GM13976 (cell line): ENCODE measurements around the gene SPOCD1.

Experiments used
- DNase-seq: peaks from one replicate; pipeline ENCODE4 v3.0.0; 2012; ENCODE audit warnings: low spot score
- in situ Hi-C: fragments of 300-500 bp; cut with MboI; formaldehyde crosslinking; loops from one replicate; pipeline ENCODE4 v1.12.0; 2022; ENCODE audit warnings: low sequenced_read_pairs, mixed read lengths, inconsistent platforms; ENCODE audit not compliant: unreplicated experiment
- TF ChIP-seq, protein P1 (sequence below): IDR thresholded peaks from 2 replicates; pipeline ENCODE4 v1.5.1; 2012; ENCODE audit warnings: borderline replicate concordance, mild to moderate bottlenecking; ENCODE audit not compliant: insufficient read depth; ENCODE audit errors: extremely low read depth, missing control alignments, control extremely low read depth

SPOCD1 gene

DNA sequence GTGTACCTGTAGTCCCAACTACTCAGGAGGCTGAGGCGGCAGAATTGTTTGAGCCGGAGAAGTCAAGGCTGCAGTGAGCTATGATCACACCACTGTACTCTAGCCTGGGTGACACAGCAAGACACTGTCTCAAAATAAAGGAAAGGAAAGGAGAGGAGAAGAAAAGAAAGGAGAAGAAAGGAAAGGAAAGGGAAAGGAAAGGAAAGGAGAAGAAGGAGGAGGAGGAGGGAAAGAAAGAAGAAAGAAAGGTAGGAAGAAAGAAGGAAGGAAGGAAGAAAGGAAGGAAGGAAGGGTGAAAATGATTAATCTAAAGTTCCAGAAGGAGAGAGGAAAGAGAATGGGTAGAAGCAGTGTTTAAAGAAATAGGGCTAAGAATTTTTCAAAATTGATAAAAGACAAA, 12.2 kb downstream of the SPOCD1 start:
- no peak for DNase-seq
- in situ Hi-C loops = no loop called here
- TF ChIP-seq, protein P1, sequence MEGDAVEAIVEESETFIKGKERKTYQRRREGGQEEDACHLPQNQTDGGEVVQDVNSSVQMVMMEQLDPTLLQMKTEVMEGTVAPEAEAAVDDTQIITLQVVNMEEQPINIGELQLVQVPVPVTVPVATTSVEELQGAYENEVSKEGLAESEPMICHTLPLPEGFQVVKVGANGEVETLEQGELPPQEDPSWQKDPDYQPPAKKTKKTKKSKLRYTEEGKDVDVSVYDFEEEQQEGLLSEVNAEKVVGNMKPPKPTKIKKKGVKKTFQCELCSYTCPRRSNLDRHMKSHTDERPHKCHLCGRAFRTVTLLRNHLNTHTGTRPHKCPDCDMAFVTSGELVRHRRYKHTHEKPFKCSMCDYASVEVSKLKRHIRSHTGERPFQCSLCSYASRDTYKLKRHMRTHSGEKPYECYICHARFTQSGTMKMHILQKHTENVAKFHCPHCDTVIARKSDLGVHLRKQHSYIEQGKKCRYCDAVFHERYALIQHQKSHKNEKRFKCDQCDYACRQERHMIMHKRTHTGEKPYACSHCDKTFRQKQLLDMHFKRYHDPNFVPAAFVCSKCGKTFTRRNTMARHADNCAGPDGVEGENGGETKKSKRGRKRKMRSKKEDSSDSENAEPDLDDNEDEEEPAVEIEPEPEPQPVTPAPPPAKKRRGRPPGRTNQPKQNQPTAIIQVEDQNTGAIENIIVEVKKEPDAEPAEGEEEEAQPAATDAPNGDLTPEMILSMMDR = no peak

DNA sequence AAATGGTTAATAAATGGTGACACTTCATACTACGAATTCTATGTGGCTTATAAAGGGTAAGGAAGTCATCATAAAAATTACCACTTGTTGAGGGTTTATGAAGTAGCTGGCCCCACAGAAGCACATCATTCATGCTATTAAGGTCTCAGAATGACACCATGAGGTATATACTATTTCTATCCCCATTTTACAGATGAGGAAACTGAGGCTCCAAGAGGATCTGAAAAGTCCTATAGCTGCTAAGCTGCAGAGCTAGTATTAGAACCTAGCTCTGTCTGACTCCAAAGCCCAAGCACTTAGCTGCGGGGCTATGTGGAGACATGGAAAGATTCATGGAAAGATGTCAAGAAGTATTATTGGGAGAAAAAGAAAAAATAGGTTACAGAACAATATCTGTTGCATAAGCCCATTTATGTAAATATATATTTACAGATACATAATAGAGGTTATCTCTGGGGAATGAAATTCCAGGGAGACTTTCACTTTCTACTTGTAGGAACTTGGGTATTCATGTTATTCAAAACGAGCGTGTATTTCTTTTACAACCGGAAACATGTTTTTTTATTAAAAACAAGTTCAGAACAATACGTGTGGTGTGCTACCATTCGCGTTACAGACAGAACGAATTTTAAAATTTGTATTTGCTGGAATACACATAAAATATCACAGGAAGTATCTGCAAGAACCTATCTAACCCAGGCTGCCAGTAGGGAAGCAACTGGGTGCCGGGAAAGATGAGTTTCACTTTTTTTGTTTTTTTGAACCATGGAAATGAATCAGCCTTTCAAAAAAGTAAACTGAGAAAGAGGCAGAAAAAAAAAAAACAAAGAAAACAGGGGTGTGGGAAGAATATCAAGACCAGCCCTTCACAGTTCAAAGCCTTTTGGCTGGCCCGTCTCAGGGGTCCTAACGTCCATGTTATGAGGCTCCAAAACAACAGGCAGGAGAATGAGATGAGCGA, 13.4 kb downstream of the SPOCD1 start:
- TF ChIP-seq, protein P1 = no peak
- no peak for DNase-seq
- in situ Hi-C loops = no loop called here

DNA sequence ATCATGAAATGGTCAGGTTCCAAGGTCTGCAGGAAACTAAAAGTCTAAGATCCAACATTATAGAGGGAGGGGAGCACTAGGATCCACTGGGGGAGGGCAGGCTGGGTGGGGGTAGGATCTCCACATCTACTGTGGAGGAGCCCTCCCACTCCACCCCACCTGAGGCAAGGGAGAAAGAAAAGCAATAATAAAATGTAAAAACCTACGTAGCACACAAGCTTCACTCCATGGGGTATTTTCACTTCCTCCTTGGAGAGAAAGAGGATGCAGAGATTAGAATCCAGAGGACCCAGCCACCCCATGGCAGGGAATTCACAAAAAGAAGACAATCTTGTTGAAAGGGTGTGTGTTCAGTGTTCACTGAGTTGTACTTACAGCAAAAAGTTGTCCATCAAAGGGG, 14.4 kb downstream of the SPOCD1 start:
- TF ChIP-seq, protein P1 = no peak
- in situ Hi-C loops = no loop called here
- DNase-seq = no peak

DNA sequence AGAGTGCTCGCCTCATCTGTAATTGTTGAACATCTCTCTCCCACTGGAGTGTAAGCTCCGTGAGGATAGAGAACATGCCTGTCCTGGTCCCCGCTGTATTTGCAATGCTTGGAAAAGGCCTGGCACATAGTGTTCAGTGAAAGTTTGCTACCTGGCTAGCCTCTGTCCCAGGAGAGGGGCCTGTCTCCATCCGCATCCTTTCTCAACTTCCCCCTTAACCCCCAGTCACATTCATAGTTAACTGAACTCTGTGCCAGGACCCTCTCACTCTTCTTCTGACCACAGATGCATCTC, 15.2 kb downstream of the SPOCD1 start:
- no peak for DNase-seq
- in situ Hi-C loops = no loop called here
- TF ChIP-seq, protein P1 = no peak

DNA sequence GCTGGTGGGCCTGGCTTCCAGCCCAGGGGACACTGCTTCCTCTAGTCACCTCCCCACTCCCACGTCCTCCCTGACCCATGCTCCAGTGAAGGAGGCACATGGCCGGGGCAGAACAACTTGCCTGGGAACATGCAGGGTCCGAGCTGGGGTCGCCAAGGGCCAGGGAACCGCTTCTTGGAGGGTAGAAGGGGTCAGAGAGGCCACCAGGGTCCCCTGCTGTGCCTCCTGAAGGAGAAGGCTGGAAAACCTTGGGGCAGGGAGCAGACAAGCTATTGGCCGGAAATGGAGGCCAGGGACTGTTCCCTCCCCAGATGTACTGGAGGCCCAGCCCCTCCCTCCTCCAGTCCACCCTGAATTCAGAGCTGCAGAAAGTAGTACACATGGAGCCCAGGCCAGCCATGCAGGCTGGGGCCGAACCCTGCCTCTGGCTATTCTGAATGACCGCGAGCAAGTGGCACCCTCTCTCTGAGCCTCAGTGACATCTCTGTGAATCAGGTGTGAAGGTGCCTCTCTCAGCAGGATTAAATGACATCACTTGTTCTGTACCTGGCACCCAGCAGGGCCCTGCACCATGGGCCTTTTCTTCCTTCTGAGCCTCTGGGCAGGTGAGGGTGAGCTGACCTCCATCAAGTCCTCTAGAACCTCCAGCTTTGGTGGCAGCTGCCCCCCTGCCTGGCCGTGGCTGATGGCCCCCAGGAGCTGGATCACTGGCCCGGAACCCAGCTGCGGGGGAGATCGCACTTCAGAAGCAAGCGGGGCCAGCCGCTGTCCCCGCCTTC, 15.7 kb downstream of the SPOCD1 start:
- in situ Hi-C loops = loop anchor here (10.0 kb wide), 1 partner anchor 135 kb away; no protein-coding TSS in a partner anchor

More for the DNA sequence above, 15.7 kb downstream of the SPOCD1 start:
- DNase-seq = no peak
- TF ChIP-seq, protein P1 = no peak
